ENCODE measurements around the gene FLNC. TPM values are rescaled to one million over a fixed set of nuclear protein-coding genes. Genes with fewer than 3 reads are reported as not detected.

Gene FLNC
- total RNA-seq, 1 experiment from 2014 or later = 8.0 TPM

DNA sequence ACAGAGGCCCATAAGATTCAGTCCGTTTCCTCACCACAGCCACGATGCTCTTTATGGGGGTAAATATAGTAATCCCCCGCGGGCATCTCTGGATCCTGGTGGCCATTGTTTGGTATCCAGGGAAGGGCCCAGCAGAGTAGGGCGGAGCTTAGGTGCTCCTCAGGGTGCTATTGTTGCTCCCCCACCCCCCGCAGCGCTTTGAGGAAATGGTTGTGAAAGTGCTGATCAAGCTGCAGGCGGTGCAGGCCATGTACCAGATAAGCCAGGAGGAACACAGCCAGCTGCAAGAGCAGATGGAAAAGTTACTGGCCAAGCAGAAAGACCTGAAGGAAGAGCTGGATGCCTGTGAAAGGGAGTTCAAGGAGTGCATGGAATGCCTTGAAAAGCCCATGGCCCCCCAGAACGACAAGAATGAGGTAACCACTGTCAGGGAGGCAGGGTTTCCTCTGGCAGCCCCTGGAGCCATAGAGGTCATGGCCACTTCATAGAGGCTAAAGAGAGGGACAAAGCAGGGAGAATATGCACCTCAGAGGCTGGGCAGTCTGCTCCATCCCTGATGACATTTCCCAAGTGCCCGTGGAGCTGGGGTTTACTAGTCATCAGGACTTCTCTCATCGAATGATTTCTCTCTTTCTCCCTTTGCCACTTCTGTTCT is 17.6 kb upstream of the FLNC start:
- no peak overlapping the region for H3K4me3 Mint-ChIP-seq
- no peaks in the 10 kb centered on the region for H3K9me3 Mint-ChIP-seq
- TF ChIP-seq JAZF1 (CRISPR knock-in tag; IDR thresholded peaks at IDR 0.05) (no peak), ZNF423 (CRISPR knock-in tag; IDR thresholded peaks at IDR 0.05) (peak; percentile 96)
- ChIA-PET CTCF (interaction anchor here (0.7 to 2.1 kb wide), 7 partner anchors 20 to 147 kb away, joined by 3 to 12 read pairs (median 4); no protein-coding TSS in a partner anchor), POLR2A (no interaction called here)
- ATAC-seq (peak; percentile 34), DNase-seq (ENCODE audit: low spot score) (no peak)
- H3K27me3 Mint-ChIP-seq (ENCODE audit: low read depth) = no peaks in the 10 kb centered on the region
- no peaks in the 10 kb centered on the region for H3K4me1 Mint-ChIP-seq
- H3K27ac Mint-ChIP-seq = no peak overlapping the region
- H3K36me3 Mint-ChIP-seq = peaks cover 8% of the 10 kb centered on the region

GRCh38 chr7:128814499-128814898 is 15.7 kb upstream of the FLNC start:
- Mint-ChIP-seq H3K9me3 (no peaks in the 10 kb centered on the region), H3K4me3 (no peak overlapping the region), H3K27ac (no peak overlapping the region; the same call in 1 of the 2 replicates), H3K27me3 (ENCODE audit: low read depth) (no peaks in the 10 kb centered on the region), H3K36me3 (peaks cover 8% of the 10 kb centered on the region), H3K4me1 (no peaks in the 10 kb centered on the region)
- TF ChIP-seq, protein P1, sequence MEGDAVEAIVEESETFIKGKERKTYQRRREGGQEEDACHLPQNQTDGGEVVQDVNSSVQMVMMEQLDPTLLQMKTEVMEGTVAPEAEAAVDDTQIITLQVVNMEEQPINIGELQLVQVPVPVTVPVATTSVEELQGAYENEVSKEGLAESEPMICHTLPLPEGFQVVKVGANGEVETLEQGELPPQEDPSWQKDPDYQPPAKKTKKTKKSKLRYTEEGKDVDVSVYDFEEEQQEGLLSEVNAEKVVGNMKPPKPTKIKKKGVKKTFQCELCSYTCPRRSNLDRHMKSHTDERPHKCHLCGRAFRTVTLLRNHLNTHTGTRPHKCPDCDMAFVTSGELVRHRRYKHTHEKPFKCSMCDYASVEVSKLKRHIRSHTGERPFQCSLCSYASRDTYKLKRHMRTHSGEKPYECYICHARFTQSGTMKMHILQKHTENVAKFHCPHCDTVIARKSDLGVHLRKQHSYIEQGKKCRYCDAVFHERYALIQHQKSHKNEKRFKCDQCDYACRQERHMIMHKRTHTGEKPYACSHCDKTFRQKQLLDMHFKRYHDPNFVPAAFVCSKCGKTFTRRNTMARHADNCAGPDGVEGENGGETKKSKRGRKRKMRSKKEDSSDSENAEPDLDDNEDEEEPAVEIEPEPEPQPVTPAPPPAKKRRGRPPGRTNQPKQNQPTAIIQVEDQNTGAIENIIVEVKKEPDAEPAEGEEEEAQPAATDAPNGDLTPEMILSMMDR (IDR thresholded peaks at IDR 0.05) = no peak
- TF ChIP-seq TP53 (CRISPR knock-in tag; IDR thresholded peaks at IDR 0.05) = no peak
- TF ChIP-seq, protein P2, sequence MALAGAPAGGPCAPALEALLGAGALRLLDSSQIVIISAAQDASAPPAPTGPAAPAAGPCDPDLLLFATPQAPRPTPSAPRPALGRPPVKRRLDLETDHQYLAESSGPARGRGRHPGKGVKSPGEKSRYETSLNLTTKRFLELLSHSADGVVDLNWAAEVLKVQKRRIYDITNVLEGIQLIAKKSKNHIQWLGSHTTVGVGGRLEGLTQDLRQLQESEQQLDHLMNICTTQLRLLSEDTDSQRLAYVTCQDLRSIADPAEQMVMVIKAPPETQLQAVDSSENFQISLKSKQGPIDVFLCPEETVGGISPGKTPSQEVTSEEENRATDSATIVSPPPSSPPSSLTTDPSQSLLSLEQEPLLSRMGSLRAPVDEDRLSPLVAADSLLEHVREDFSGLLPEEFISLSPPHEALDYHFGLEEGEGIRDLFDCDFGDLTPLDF (CRISPR knock-in tag; IDR thresholded peaks at IDR 0.05) = no peak
- DNase-seq (ENCODE audit: low spot score) (no peak), ATAC-seq (no peak)
- ChIA-PET CTCF (interaction anchor here (1.4 to 2.2 kb wide), 2 partner anchors 17 to 20 kb away, joined by 3 to 5 read pairs; no protein-coding TSS in a partner anchor), POLR2A (no interaction called here)

DNA sequence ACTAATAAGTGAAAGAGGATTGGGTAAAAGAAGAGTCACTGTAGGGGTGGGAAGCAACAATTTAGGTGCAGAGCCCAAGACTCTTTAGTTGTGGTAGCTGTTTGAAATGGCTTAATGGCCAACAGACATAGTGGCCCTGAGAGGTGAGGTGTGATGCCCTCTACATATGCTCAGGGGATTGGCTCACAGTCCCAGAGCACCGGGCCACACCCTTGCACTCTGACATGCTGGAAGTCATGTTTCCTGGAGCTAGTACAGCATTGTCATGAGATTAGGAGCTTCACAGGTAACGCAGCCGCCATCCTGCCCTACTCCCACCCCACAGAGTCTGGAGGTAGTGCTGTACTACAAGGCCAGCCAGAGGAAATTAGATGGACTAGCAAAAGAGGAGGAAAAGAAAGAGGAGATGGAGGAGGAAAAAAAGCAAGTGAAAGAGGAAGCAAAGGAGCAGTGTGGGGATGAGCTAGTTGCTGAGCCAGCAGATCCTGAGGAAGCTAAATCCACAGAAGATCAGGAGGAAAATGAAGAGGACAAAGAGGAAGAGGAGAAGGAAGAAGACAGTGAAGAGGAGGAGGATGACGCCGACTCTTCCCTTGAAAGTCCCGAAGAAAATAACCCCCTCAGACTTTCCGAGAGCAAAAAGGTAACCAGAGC is 14.8 kb upstream of the FLNC start:
- H3K4me3 Mint-ChIP-seq = no peak overlapping the region
- no peaks in the 10 kb centered on the region for H3K27me3 Mint-ChIP-seq (ENCODE audit: low read depth)
- DNase-seq (ENCODE audit: low spot score) (no peak), ATAC-seq (no peak)
- CTCF ChIA-PET = interaction anchor here (1.4 to 2.2 kb wide), 2 partner anchors 16 to 21 kb away, joined by 3 to 5 read pairs; no protein-coding TSS in a partner anchor
- POLR2A ChIA-PET = no interaction called here
- H3K27ac Mint-ChIP-seq = no peak overlapping the region
- TF ChIP-seq ZNF425 (CRISPR knock-in tag; conservative IDR thresholded peaks at IDR 0.05) (no peak), TEAD4 (CRISPR knock-in tag; IDR thresholded peaks at IDR 0.05) (no peak), ARID4B (CRISPR knock-in tag; IDR thresholded peaks at IDR 0.05; ENCODE audit: borderline replicate concordance) (no peak), PREB (CRISPR knock-in tag; IDR thresholded peaks at IDR 0.05; ENCODE audit: borderline replicate concordance) (no peak), ZNF396 (CRISPR knock-in tag; IDR thresholded peaks at IDR 0.05; ENCODE audit: borderline replicate concordance) (no peak), NR1H2 (CRISPR knock-in tag; IDR thresholded peaks at IDR 0.05) (no peak), JAZF1 (CRISPR knock-in tag; IDR thresholded peaks at IDR 0.05) (no peak), IRF2 (CRISPR knock-in tag; IDR thresholded peaks at IDR 0.05; ENCODE audit: borderline replicate concordance, low read depth) (no peak), FOXP1 (CRISPR knock-in tag; IDR thresholded peaks at IDR 0.05; ENCODE audit: borderline replicate concordance) (no peak), ERG (CRISPR knock-in tag; IDR thresholded peaks at IDR 0.05) (no peak)
- TF ChIP-seq, protein P3, sequence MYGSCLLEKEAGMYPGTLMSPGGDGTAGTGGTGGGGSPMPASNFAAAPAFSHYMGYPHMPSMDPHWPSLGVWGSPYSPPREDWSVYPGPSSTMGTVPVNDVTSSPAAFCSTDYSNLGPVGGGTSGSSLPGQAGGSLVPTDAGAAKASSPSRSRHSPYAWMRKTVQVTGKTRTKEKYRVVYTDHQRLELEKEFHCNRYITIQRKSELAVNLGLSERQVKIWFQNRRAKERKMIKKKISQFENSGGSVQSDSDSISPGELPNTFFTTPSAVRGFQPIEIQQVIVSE (CRISPR knock-in tag; IDR thresholded peaks at IDR 0.05; ENCODE audit: borderline replicate concordance) = no peak
- H3K36me3 Mint-ChIP-seq = peaks cover 2% of the 10 kb centered on the region
- no peaks in the 10 kb centered on the region for H3K4me1 Mint-ChIP-seq
- H3K9me3 Mint-ChIP-seq = no peaks in the 10 kb centered on the region

Data from WTC11 (cell line).